ENCODE measurements around the gene ARHGEF19. TPM values are rescaled to one million over a fixed set of nuclear protein-coding genes. Genes with fewer than 3 reads are reported as not detected.

Gene ARHGEF19
- total and polyA plus RNA-seq, 9 of the 15 experiments (the other 6 are each of a cell fraction or from before 2014, with no cell fraction given): 0.73 to 21.0 (median 5.2) TPM

DNA sequence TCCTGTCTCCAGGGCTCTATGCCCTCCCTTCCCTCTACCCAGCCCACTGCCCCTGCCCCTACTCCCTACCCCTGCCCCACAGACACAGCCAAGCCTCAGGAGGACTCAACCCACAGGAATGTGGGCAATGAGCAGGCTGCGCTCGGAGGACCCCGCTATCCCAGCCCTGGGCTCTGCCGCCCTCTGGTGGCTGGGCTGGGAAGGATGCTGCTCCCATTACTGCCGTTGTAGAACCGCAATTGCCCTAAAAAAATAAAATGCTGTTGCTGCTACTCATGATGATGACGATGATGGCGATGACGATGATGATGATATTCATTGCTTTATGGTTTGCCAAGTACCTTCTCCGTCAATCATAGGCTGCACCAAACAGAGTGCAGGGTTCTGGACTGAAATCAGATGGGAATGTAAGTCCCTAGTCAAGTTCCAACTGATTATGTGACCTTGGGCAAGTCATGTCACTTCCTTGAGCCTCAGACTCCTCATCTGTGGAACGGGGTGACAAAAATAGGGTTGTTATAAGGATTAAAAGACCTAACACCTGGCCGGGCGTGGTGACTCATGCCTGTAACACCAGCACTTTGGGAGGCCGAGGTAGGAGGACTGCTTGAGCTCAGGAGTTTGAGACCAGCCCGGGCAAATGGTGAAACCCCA is 24.6 kb downstream of the ARHGEF19 start:
- POLR2A ChIA-PET: no interaction called here
- 9% methylated on average over 15 of the region's 15 CpGs for WGBS (ENCODE audit: insufficient coverage, low coverage, missing lambda C conversion rate)
- in situ Hi-C loops (cut with MboI): loop anchor here (5.0 kb wide), 1 partner anchor 106 kb away; no protein-coding TSS in a partner anchor
- TF ChIP-seq HDGF (IDR thresholded peaks at IDR 0.05): peak; percentile 88
- TF ChIP-seq MTA3 (IDR thresholded peaks at IDR 0.05; ENCODE audit: borderline replicate concordance): 0 out of 2 replicates have a peak, but pooled peaks have one; percentile 38
- TF ChIP-seq RB1 (IDR thresholded peaks at IDR 0.05; ENCODE audit: low read depth): peak; percentile 87
- TF ChIP-seq YY1 (IDR thresholded peaks at IDR 0.05; ENCODE audit: borderline replicate concordance in 1 of 3, control insufficient read depth in 1 of 3, extremely low read depth in 1 of 3, insufficient read depth in 3 of 3, insufficient read length in 1 of 3, insufficient replicate concordance in 2 of 3, low read depth in 1 of 3, low read length in 2 of 3): peak in 2 of 3 experiments; percentile 43 to 71
- peak; percentile 86 for TF ChIP-seq ZKSCAN1 (IDR thresholded peaks at IDR 0.05; ENCODE audit: low read depth, low read length)
- TF ChIP-seq, protein P1, sequence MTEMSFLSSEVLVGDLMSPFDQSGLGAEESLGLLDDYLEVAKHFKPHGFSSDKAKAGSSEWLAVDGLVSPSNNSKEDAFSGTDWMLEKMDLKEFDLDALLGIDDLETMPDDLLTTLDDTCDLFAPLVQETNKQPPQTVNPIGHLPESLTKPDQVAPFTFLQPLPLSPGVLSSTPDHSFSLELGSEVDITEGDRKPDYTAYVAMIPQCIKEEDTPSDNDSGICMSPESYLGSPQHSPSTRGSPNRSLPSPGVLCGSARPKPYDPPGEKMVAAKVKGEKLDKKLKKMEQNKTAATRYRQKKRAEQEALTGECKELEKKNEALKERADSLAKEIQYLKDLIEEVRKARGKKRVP (CRISPR knock-in tag; IDR thresholded peaks at IDR 0.05): no peak
- peak; percentile 52; the same call in 1 of the 2 replicates for TF ChIP-seq BCOR (IDR thresholded peaks at IDR 0.05)
- no peak for TF ChIP-seq C11orf30 (IDR thresholded peaks at IDR 0.05; ENCODE audit: low read depth)
- TF ChIP-seq ESRRA (IDR thresholded peaks at IDR 0.05; ENCODE audit: borderline replicate concordance, low read depth): peak; percentile 82
- TF ChIP-seq STAG1 (CRISPR knock-in tag; IDR thresholded peaks at IDR 0.05; ENCODE audit: borderline replicate concordance): peak; percentile 98
- TF ChIP-seq NEUROD1 (IDR thresholded peaks at IDR 0.05; ENCODE audit: borderline replicate concordance, low read depth, low read length, partially characterized antibody): peak; percentile 65
- TF ChIP-seq, protein P2, sequence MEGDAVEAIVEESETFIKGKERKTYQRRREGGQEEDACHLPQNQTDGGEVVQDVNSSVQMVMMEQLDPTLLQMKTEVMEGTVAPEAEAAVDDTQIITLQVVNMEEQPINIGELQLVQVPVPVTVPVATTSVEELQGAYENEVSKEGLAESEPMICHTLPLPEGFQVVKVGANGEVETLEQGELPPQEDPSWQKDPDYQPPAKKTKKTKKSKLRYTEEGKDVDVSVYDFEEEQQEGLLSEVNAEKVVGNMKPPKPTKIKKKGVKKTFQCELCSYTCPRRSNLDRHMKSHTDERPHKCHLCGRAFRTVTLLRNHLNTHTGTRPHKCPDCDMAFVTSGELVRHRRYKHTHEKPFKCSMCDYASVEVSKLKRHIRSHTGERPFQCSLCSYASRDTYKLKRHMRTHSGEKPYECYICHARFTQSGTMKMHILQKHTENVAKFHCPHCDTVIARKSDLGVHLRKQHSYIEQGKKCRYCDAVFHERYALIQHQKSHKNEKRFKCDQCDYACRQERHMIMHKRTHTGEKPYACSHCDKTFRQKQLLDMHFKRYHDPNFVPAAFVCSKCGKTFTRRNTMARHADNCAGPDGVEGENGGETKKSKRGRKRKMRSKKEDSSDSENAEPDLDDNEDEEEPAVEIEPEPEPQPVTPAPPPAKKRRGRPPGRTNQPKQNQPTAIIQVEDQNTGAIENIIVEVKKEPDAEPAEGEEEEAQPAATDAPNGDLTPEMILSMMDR (IDR thresholded peaks at IDR 0.05 in 2 of 3, conservative IDR thresholded peaks at IDR 0.05 in 1 of 3; ENCODE audit: insufficient read depth in 2 of 3, low read depth in 1 of 3, low read length in 3 of 3): peak; percentile 98 to 99 (median 99)
- TF ChIP-seq, protein P3, sequence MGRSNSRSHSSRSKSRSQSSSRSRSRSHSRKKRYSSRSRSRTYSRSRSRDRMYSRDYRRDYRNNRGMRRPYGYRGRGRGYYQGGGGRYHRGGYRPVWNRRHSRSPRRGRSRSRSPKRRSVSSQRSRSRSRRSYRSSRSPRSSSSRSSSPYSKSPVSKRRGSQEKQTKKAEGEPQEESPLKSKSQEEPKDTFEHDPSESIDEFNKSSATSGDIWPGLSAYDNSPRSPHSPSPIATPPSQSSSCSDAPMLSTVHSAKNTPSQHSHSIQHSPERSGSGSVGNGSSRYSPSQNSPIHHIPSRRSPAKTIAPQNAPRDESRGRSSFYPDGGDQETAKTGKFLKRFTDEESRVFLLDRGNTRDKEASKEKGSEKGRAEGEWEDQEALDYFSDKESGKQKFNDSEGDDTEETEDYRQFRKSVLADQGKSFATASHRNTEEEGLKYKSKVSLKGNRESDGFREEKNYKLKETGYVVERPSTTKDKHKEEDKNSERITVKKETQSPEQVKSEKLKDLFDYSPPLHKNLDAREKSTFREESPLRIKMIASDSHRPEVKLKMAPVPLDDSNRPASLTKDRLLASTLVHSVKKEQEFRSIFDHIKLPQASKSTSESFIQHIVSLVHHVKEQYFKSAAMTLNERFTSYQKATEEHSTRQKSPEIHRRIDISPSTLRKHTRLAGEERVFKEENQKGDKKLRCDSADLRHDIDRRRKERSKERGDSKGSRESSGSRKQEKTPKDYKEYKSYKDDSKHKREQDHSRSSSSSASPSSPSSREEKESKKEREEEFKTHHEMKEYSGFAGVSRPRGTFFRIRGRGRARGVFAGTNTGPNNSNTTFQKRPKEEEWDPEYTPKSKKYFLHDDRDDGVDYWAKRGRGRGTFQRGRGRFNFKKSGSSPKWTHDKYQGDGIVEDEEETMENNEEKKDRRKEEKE (IDR thresholded peaks at IDR 0.05; ENCODE audit: borderline replicate concordance in 1 of 2, control insufficient read depth in 1 of 2, low read depth in 2 of 2, low read length in 1 of 2): 0 out of 4 replicates have a peak, but pooled peaks of 1 of the 2 experiments have one; percentile 41

More for the DNA sequence above, 24.6 kb downstream of the ARHGEF19 start:
- intact Hi-C loops (cut with micrococcal nuclease): loop anchor here (1.0 to 2.0 kb wide), 3 partner anchors 106 to 179 kb away; no protein-coding TSS in a partner anchor
- Histone ChIP-seq H3K9me3 (replicated peaks; ENCODE audit: control insufficient read depth, insufficient read depth, low read depth, low read length) (no peaks in the 10 kb centered on the region), H3K4me1 (replicated peaks in 1 of 2; ENCODE audit: control insufficient read depth in 2 of 2, insufficient read depth in 2 of 2, low read length in 2 of 2) (peaks cover 6 to 28% of the 10 kb centered on the region in 2 experiments; a peak in 4 of 5 replicates), H4K20me1 (replicated peaks; ENCODE audit: control insufficient read depth, insufficient read depth, low read length) (no peaks in the 10 kb centered on the region), H3K9ac (ENCODE audit: insufficient read depth in 1 of 2, low read depth in 2 of 2, low read length in 2 of 2) (peak overlapping the region in 1 of 2 experiments; percentile 62; a peak in 1 of 4 replicates), H3K79me2 (ENCODE audit: control insufficient read depth, insufficient read depth, low read length) (no peaks in the 10 kb centered on the region), H3K27ac (ENCODE audit: extremely low read depth, low read depth, low read length) (no peak overlapping the region), H3K36me3 (ENCODE audit: control insufficient read depth, insufficient read depth, low read length) (no peaks in the 10 kb centered on the region), H2AFZ (ENCODE audit: low read depth, low read length) (peak overlapping the region; percentile 34), H3K9me1 (ENCODE audit: control insufficient read depth, insufficient read depth, low read length) (no peaks in the 10 kb centered on the region), H3K27me3 (ENCODE audit: control insufficient read depth in 2 of 2, insufficient read depth in 2 of 2, low read length in 2 of 2) (no peaks in the 10 kb centered on the region), H3K4me3 (no peak overlapping the region), H3K4me2 (ENCODE audit: insufficient read depth, low read length) (no peak overlapping the region)
- peak; percentile 94 for ATAC-seq
- FAIRE-seq: peak; percentile 88
- DNase-seq (ENCODE audit: extremely low read depth in 1 of 4, low spot score in 3 of 4): peak; percentile 88 to 95 (median 92)
- BruUV-seq (replicated peaks): no TSS peak
- CTCF ChIA-PET (ENCODE audit: low intra/inter-chr PET ratio): interaction anchor here (1.8 to 7.5 kb wide), 4 partner anchors 57 to 178 kb away, joined by 8 to 208 read pairs (median 12); partner anchors contain the start of gene FAM131C

All from K562 (cell line).